AG09319 (cell line): ENCODE data around the gene WDR62.

Experiments
- DNase-seq: peaks from one replicate; pipeline ENCODE4 v3.0.0-alpha.2; 2010; ENCODE audit warnings: low read depth; ENCODE audit errors: extremely low read depth
- CTCF ChIP-seq: IDR thresholded peaks from 2 replicates; pipeline ENCODE4 v1.5.1; 2011; ENCODE audit warnings: low read depth, mild to moderate bottlenecking, inconsistent platforms, low read length, moderate library complexity

WDR62 gene

GRCh38 chr19:36041831-36042230, 12.9 kb upstream of the WDR62 start:
- peak; percentile 66 for DNase-seq
- TF ChIP-seq CTCF: no peak

GRCh38 chr19:36043952-36044351, 10.7 kb upstream of the WDR62 start:
- DNase-seq: no peak
- no peak for TF ChIP-seq CTCF

GRCh38 chr19:36046443-36047050, 8.2 kb upstream of the WDR62 start:
- DNase-seq: no peak
- TF ChIP-seq CTCF: no peak

GRCh38 chr19:36047835-36048234, 6.9 kb upstream of the WDR62 start:
- no peak for TF ChIP-seq CTCF
- DNase-seq: no peak

GRCh38 chr19:36049080-36049698, 5.5 kb upstream of the WDR62 start:
- TF ChIP-seq CTCF: no peak

GRCh38 chr19:36051236-36051635, 3.5 kb upstream of the WDR62 start:
- no peak for DNase-seq

More at GRCh38 chr19:36049080-36049698, 5.5 kb upstream of the WDR62 start:
- DNase-seq: no peak

GRCh38 chr19:36051637-36052036, 3.1 kb upstream of the WDR62 start:
- TF ChIP-seq CTCF: no peak
- no peak for DNase-seq

More at GRCh38 chr19:36051236-36051635, 3.5 kb upstream of the WDR62 start:
- TF ChIP-seq CTCF: peak; percentile 8; the same call in 1 of the 2 replicates
